ENCODE measurements around the gene ADCY3. TPM values are rescaled to one million over a fixed set of nuclear protein-coding genes. Genes with fewer than 3 reads are reported as not detected.

The ADCY3 gene
- total RNA-seq, 1 experiment from 2014 or later = 39.5 TPM

DNA sequence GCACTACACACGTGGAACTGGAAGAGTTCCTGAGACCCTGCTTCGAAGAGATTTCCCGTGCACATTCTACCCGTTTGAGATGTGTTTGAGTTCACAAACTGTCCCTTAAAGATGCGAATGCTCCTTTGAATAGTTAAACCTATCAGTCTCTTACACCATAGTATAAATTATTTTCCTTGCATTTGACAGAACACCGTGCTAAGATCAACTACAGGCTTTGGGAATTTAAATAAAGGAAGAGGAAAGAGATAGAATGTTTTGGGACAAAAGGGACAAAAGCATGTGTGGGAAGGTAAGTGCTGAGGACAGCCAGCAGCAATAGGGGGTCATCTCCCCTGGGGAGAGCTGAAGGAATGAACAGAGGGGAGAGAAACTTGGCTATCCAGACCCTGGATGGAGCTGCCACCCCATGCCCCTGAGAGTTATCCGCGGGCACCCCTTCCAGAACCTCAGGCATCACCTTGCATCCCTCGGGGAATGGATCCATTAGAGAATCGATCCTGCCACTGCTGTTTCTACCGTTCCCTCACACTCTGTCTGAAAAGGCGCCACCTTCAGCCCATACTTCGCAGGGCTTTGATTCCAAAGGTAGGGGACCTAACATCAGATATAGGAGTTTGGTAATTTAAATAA is 888 bp upstream of the ADCY3 start:
- TF ChIP-seq, protein P1, sequence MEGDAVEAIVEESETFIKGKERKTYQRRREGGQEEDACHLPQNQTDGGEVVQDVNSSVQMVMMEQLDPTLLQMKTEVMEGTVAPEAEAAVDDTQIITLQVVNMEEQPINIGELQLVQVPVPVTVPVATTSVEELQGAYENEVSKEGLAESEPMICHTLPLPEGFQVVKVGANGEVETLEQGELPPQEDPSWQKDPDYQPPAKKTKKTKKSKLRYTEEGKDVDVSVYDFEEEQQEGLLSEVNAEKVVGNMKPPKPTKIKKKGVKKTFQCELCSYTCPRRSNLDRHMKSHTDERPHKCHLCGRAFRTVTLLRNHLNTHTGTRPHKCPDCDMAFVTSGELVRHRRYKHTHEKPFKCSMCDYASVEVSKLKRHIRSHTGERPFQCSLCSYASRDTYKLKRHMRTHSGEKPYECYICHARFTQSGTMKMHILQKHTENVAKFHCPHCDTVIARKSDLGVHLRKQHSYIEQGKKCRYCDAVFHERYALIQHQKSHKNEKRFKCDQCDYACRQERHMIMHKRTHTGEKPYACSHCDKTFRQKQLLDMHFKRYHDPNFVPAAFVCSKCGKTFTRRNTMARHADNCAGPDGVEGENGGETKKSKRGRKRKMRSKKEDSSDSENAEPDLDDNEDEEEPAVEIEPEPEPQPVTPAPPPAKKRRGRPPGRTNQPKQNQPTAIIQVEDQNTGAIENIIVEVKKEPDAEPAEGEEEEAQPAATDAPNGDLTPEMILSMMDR (conservative IDR thresholded peaks at IDR 0.05) = peak; percentile 60
- Histone ChIP-seq H2AK5ac (ENCODE audit: insufficient read length, low read length) (no peak overlapping the region), H2BK5ac (ENCODE audit: insufficient read length, low read length) (no peak overlapping the region), H2BK12ac (ENCODE audit: insufficient read length, low read depth, low read length) (no peak overlapping the region), H4K91ac (ENCODE audit: insufficient read length, low read depth, low read length) (no peak overlapping the region), H3K4me2 (ENCODE audit: insufficient read depth, insufficient read length, low read length) (peak overlapping the region; percentile 42), H3K18ac (ENCODE audit: insufficient read length, low read depth, low read length) (no peak overlapping the region), H3K14ac (ENCODE audit: insufficient read depth, low read length) (no peak overlapping the region), H3K23ac (ENCODE audit: insufficient read length, low read depth, low read length) (no peak overlapping the region), H3K27me3 (ENCODE audit: insufficient read depth, low read length) (no peaks in the 10 kb centered on the region), H3K27ac (ENCODE audit: insufficient read length, low read depth, low read length) (no peak overlapping the region), H2BK120ac (ENCODE audit: low read depth, low read length, poor library complexity, severe bottlenecking) (no peak overlapping the region), H3T11ph (ENCODE audit: low read length) (no peak overlapping the region), H3K79me2 (ENCODE audit: insufficient read depth, low read length) (peaks cover 2% of the 10 kb centered on the region; the same call in 1 of the 2 replicates), H3K56ac (ENCODE audit: insufficient read length, low read depth, low read length) (no peak overlapping the region), H4K5ac (ENCODE audit: insufficient read length, low read depth, low read length) (no peak overlapping the region), H2AFZ (ENCODE audit: low read length) (no peak overlapping the region), H3K9me3 (ENCODE audit: control insufficient read depth, low read depth, low read length) (no peaks in the 10 kb centered on the region), H4K8ac (replicated peaks; ENCODE audit: insufficient read length, low read depth, low read length) (no peak overlapping the region), H3K4ac (ENCODE audit: low read depth, low read length) (no peak overlapping the region), H3K23me2 (ENCODE audit: insufficient read length, low read depth, low read length, poor library complexity, severe bottlenecking) (no peaks in the 10 kb centered on the region), H2BK15ac (ENCODE audit: low read depth, low read length) (no peak overlapping the region), H3K4me1 (ENCODE audit: insufficient read depth, low read length) (no peaks in the 10 kb centered on the region), H2BK20ac (ENCODE audit: low read depth, low read length, poor library complexity, severe bottlenecking) (no peak overlapping the region), H4K20me1 (ENCODE audit: control insufficient read depth, insufficient read depth, insufficient read length) (no peaks in the 10 kb centered on the region), H3K9ac (ENCODE audit: extremely low read depth, insufficient read length, low read length) (no peak overlapping the region), H3K79me1 (ENCODE audit: insufficient read depth, low read depth, low read length, poor library complexity, severe bottlenecking) (no peaks in the 10 kb centered on the region)
- H3K27ac Mint-ChIP-seq = no peak overlapping the region; a peak in 1 of 7 replicates
- WGBS (ENCODE audit: extremely low coverage, insufficient read length, low lambda C conversion rate) = no CpG with 5 or more reads among the region's 13 CpGs
- H3K27me3 Mint-ChIP-seq (ENCODE audit: low read depth) = peaks cover 8% of the 10 kb centered on the region
- H3K4me3 Mint-ChIP-seq = peak overlapping the region; percentile 57 to 78
- no peaks in the 10 kb centered on the region for H3K9me3 Mint-ChIP-seq
- H3K4me1 Mint-ChIP-seq = peaks cover 20 to 23% of the 10 kb centered on the region in 2 experiments
- DNase-seq = no peak
- peaks cover 2 to 13% (median 10%) of the 10 kb centered on the region in 3 experiments; a peak in 6 of 7 replicates for H3K36me3 Mint-ChIP-seq (ENCODE audit: insufficient read depth in 1 of 3, low read depth in 3 of 3)

All from H9 (cell line).